ENCODE measurements around the gene C14orf180.

DNA sequence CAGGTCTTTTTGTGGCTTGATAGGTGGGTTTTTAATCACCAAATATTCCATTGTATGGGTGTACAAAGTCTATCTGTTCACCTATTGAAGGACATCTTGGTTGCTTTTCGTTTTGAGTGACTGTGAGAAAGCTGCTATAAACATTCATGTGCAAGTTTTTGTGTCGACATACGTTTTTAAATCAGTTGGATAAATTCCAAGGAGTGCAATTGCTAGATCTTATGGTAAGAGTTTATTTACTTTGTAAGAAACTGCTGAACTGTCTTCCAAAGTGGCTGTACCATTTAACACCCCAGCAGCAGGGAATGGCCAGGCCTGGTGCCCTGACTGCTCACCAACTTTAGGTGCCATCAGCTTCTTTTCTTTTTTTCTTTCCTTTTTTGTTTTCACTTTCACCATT, 45.5 kb upstream of the C14orf180 start:
- TF ChIP-seq ZNF274 (IDR thresholded peaks at IDR 0.05; ENCODE audit: low read depth, low read length), result no peak
- TF ChIP-seq SUZ12 (IDR thresholded peaks at IDR 0.05; ENCODE audit: extremely low read depth, insufficient read depth, insufficient read length), result no peak
